Adrenal gland (tissue), 12 donors: ENCODE results near the gene ARHGAP30. TPM values are rescaled to one million over a fixed set of nuclear protein-coding genes. Genes with fewer than 3 reads are reported as not detected.

Experiments used
- DNase-seq, 7 donors: peaks; one replicate each; pipeline ENCODE4 v3.0.0-alpha.2; 2019 to 2020
- H3K27ac ChIP-seq, 5 donors: fragments of 200-600 bp; sonication (generic) in 4 of 5; 1 replicate in 3 of 5; 2 replicates in 2 of 5; pipeline versions ENCODE4 v1.5.1 to v1.8.0; 2016 to 2020; ENCODE audit warnings: mild to moderate bottlenecking in 1 of 5
- H3K27me3 ChIP-seq: fragments of 200-600 bp; 2 replicates; pipeline ENCODE4 v1.8.0; 2021
- H3K36me3 ChIP-seq, 2 donors: fragments of 200-600 bp; replicated peaks in 1 of 2; 1 replicate in 1 of 2; 2 replicates in 1 of 2; pipeline versions ENCODE4 v1.5.1 to v1.8.0; 2018 to 2022
- H3K4me1 ChIP-seq, 2 donors: fragments of 200-600 bp; replicated peaks in 1 of 2; 1 replicate in 1 of 2; 2 replicates in 1 of 2; pipeline versions ENCODE4 v1.5.1 to v1.8.0; 2018 to 2021
- H3K4me3 ChIP-seq, 4 donors: fragments of 200-600 bp; sonication (generic) in 3 of 4; one replicate each; pipeline ENCODE4 v1.5.1; 2016 to 2018
- H3K9me3 ChIP-seq, 3 donors: fragments of 200-600 bp; sonication (generic) in 1 of 3; replicated peaks in 1 of 3; 1 replicate in 2 of 3; 2 replicates in 1 of 3; pipeline versions ENCODE4 v1.5.1 to v1.8.0; 2016 to 2021
- POLR2A ChIP-seq, 2 donors: fragments of 450-650 bp; IDR thresholded peaks; one replicate each; pipeline ENCODE4 v1.6.1; 2017; ENCODE audit warnings: antibody characterized with exemption in 2 of 2, mild to moderate bottlenecking in 2 of 2, moderate library complexity in 1 of 2
- WGBS, 4 donors: extraction: QIAGEN DNeasy Blood & Tissue Kit in 2 of 4; methylation state at CpG; one replicate each; pipeline versions ENCODE4 v1.1.5 to v1.1.7; 2013 to 2017; 5-methylcytosine and 5-hydroxymethylcytosine counted together
- intact Hi-C, 2 donors: fragments of 100-400 bp; cut with DNase I; formaldehyde crosslinking; loops; one replicate each; pipeline versions ENCODE4 v1.14.1 to v1.15.0; 2022 to 2023
- polyA plus RNA-seq, 3 donors: library from polyadenylated mRNA; stranded (reverse); fragments of 200-250 nt in 2 of 3; fragments of 350-450 nt in 1 of 3; fragmentation: Illumina TruSeq in 1 of 3; extraction: RNeasy Lipid Tissue Mini Kit (QIAGEN cat#74804) in 1 of 3; gene quantifications; one replicate each; pipeline ENCODE4 v1.2.3, GENCODE V29; 2013 to 2014
- total RNA-seq, 9 donors: library from RNA; depleted of rRNA in 4 of 9; stranded (reverse); fragments of >200 nt in 4 of 9; fragments of 120-200 nt in 1 of 9; fragmentation: NEBNext Ultra II Directional in 1 of 9; extraction: Animal tissue kit (Norgen Biotek cat#: 25700) in 1 of 9; gene quantifications; one replicate each; pipeline versions ENCODE4 v1.1.0 to v1.2.4, GENCODE V29; 2013 to 2023
- TF ChIP-seq, protein P1 (sequence below), 6 experiments: fragments of 450-650 bp in 4 of 6; fragments of 200-600 bp in 2 of 6; sonication (generic) in 1 of 6; IDR thresholded peaks; 1 replicate in 5 of 6; 2 replicates in 1 of 6; pipeline versions ENCODE4 v1.5.1 to v1.8.0; 2016 to 2021; ENCODE audit warnings: antibody characterized with exemption in 6 of 6, mild to moderate bottlenecking in 2 of 6, moderate library complexity in 1 of 6
- donor health status: healthy with polysubstance abuse.
- donor health status: Bipolar disorder and iron deficiency.
- donor health status: DM: yes; HTN: yes; CAD: no.
- donor health status: DM: no; HTN: no; CAD: no.
- donor health status: DM: no; HTN: no; CAD: no.
- donor health status: DM: yes; HTN: yes; CAD: no.

The ARHGAP30 gene
- total and polyA plus RNA-seq, 12 donors = 0.89 to 17.5 (median 9.9) TPM

GRCh38 chr1:161111117-161111516, 41.4 kb upstream of the ARHGAP30 start:
- WGBS, 4 donors = 93 to 100% (median 98%) methylated on average over 1 to 3 of the region's 3 CpGs
- TF ChIP-seq, protein P1, sequence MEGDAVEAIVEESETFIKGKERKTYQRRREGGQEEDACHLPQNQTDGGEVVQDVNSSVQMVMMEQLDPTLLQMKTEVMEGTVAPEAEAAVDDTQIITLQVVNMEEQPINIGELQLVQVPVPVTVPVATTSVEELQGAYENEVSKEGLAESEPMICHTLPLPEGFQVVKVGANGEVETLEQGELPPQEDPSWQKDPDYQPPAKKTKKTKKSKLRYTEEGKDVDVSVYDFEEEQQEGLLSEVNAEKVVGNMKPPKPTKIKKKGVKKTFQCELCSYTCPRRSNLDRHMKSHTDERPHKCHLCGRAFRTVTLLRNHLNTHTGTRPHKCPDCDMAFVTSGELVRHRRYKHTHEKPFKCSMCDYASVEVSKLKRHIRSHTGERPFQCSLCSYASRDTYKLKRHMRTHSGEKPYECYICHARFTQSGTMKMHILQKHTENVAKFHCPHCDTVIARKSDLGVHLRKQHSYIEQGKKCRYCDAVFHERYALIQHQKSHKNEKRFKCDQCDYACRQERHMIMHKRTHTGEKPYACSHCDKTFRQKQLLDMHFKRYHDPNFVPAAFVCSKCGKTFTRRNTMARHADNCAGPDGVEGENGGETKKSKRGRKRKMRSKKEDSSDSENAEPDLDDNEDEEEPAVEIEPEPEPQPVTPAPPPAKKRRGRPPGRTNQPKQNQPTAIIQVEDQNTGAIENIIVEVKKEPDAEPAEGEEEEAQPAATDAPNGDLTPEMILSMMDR (IDR thresholded peaks at IDR 0.05) = no peak
- no peak for TF ChIP-seq POLR2A (IDR thresholded peaks at IDR 0.05)
- no peak overlapping the region for H3K4me3 ChIP-seq
- no peaks in the 10 kb centered on the region for H3K36me3 ChIP-seq
- DNase-seq = no peak
- H3K27ac ChIP-seq = no peak overlapping the region
- peaks cover 2 to 36% of the 10 kb centered on the region in 2 donors for H3K4me1 ChIP-seq
- no peaks in the 10 kb centered on the region for H3K9me3 ChIP-seq
- no peaks in the 10 kb centered on the region for H3K27me3 ChIP-seq
- intact Hi-C loops = no loop called here

GRCh38 chr1:161106431-161106830, 36.7 kb upstream of the ARHGAP30 start:
- DNase-seq = no peak
- Histone ChIP-seq H3K27ac (no peak overlapping the region), H3K36me3 (peaks cover 0 to 5% of the 10 kb centered on the region in 2 donors), H3K4me1 (peaks cover 0 to 5% of the 10 kb centered on the region in 2 donors), H3K9me3 (no peaks in the 10 kb centered on the region), H3K4me3 (no peak overlapping the region), H3K27me3 (no peaks in the 10 kb centered on the region)
- TF ChIP-seq, protein P1 (IDR thresholded peaks at IDR 0.05) = no peak
- no peak for TF ChIP-seq POLR2A (IDR thresholded peaks at IDR 0.05)
- intact Hi-C loops = no loop called here
- 50 to 68% (median 54%) methylated on average over 1 of the region's 1 CpG for WGBS, 4 donors

- no peaks in the 10 kb centered on the region for H3K27me3 ChIP-seq
- TF ChIP-seq, protein P1 (IDR thresholded peaks at IDR 0.05) = no peak
- TF ChIP-seq POLR2A (IDR thresholded peaks at IDR 0.05) = no peak
- 61 to 74% (median 67%) methylated on average over 2 of the region's 2 CpGs for WGBS, 4 donors
Observed at GRCh38 chr1:161100556-161100955, 30.9 kb upstream of the ARHGAP30 start.

GRCh38 chr1:161099090-161099802, 29.6 kb upstream of the ARHGAP30 start:
- peak in 2 of 7 donors; percentile 35 to 44 for DNase-seq
- WGBS, 4 donors = 68 to 78% (median 74%) methylated on average over 9 of the region's 9 CpGs
- intact Hi-C loops = loop anchor here (5.0 kb wide), 1 partner anchor 107 kb away; no protein-coding TSS in a partner anchor
- no peak for TF ChIP-seq POLR2A (IDR thresholded peaks at IDR 0.05)
- TF ChIP-seq, protein P1 (IDR thresholded peaks at IDR 0.05) = no peak
- Histone ChIP-seq H3K27ac (peak overlapping the region in 1 of 5 donors; percentile 80), H3K4me3 (peak overlapping the region in 1 of 4 donors; percentile 77), H3K36me3 (peaks cover 0 to 16% of the 10 kb centered on the region in 2 donors), H3K27me3 (no peaks in the 10 kb centered on the region), H3K9me3 (no peaks in the 10 kb centered on the region), H3K4me1 (peaks cover 6 to 7% of the 10 kb centered on the region in 2 donors)

More at GRCh38 chr1:161100556-161100955, 30.9 kb upstream of the ARHGAP30 start:
- no peak overlapping the region for H3K27ac ChIP-seq
- peaks cover 0 to 16% of the 10 kb centered on the region in 2 donors for H3K36me3 ChIP-seq
- no peak for DNase-seq
- H3K4me3 ChIP-seq = no peak overlapping the region
- intact Hi-C loops = no loop called here
- H3K9me3 ChIP-seq = no peaks in the 10 kb centered on the region
- H3K4me1 ChIP-seq = peaks cover 6 to 7% of the 10 kb centered on the region in 2 donors
